GM10248 (cell line): ENCODE measurements around the gene EFCAB12.

ENCODE experiments used
- CTCF ChIA-PET: fragments of 300-600 bp; sonication (Branson Sonifier 250); formaldehyde crosslinking; extraction: SDS; loops from one replicate; lab custom pipeline; 2021; ENCODE audit warnings: antibody characterized with exemption; lab: Yijun Ruan, JAX
- POLR2A ChIA-PET: fragments of 350-650 bp; sonication (Branson Sonifier 250); formaldehyde crosslinking; extraction: SDS; loops from one replicate; lab custom pipeline; 2020; ENCODE audit warnings: antibody characterized with exemption; lab: Yijun Ruan, JAX
- DNase-seq: peaks from one replicate; pipeline ENCODE4 v3.0.0; 2012; ENCODE audit errors: extremely low spot score
- CTCF ChIP-seq: IDR thresholded peaks from 2 replicates; pipeline ENCODE4 v1.5.1; 2012; ENCODE audit warnings: mild to moderate bottlenecking, low read depth; ENCODE audit errors: extremely low read depth, missing control alignments, control extremely low read depth

The EFCAB12 gene

GRCh38 chr3:129449279-129450115 lies 21.1 kb upstream of the EFCAB12 start:
- TF ChIP-seq CTCF = no peak
- ChIA-PET CTCF (no interaction called here), POLR2A (no interaction called here)
- DNase-seq = no peak

GRCh38 chr3:129448186-129448895 lies 19.9 kb upstream of the EFCAB12 start:
- no peak for TF ChIP-seq CTCF
- no peak for DNase-seq
- ChIA-PET CTCF (interaction anchor here (1.0 kb wide), 1 partner anchor 65 kb away, joined by 3 read pairs; no protein-coding TSS in a partner anchor), POLR2A (no interaction called here)

GRCh38 chr3:129446926-129447325 lies 18.5 kb upstream of the EFCAB12 start:
- no peak for DNase-seq
- ChIA-PET CTCF (interaction anchor here (1.7 kb wide), 1 partner anchor 17 kb away, joined by 3 read pairs; no protein-coding TSS in a partner anchor), POLR2A (no interaction called here)
- no peak for TF ChIP-seq CTCF

DNA sequence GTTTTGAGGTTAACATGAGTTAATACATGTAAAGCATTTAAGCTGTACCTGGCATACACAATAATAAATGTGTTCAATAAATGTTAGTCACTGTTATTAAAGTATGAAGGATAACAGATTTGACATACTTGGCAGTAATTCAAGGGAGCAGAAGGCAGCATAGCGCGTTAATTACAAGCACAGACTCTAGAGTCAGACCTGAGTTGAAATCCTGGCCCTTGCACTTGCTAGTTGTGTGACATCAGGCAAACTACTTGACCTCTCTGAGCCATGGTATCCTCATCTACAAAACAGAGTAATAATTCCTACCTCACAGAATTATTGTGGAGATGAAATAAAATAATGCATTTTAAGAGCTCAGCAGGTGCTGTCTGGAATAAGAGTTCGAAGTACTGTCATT lies 17.0 kb upstream of the EFCAB12 start:
- ChIA-PET POLR2A (no interaction called here), CTCF (interaction anchor here (0.9 to 1.7 kb wide), 3 partner anchors 10 to 23 kb away, joined by 3 to 4 read pairs (median 4); no protein-coding TSS in a partner anchor)
- TF ChIP-seq CTCF = no peak
- DNase-seq = no peak

GRCh38 chr3:129442947-129443346 lies 14.5 kb upstream of the EFCAB12 start:
- no peak for TF ChIP-seq CTCF
- ChIA-PET CTCF (interaction anchor here (1.6 to 4.6 kb wide), 2 partner anchors 47 to 59 kb away, joined by 4 to 17 read pairs; no protein-coding TSS in a partner anchor), POLR2A (interaction anchor here (0.7 kb wide), 1 partner anchor 43 kb away, joined by 4 read pairs; no protein-coding TSS in a partner anchor)
- DNase-seq = no peak

DNA sequence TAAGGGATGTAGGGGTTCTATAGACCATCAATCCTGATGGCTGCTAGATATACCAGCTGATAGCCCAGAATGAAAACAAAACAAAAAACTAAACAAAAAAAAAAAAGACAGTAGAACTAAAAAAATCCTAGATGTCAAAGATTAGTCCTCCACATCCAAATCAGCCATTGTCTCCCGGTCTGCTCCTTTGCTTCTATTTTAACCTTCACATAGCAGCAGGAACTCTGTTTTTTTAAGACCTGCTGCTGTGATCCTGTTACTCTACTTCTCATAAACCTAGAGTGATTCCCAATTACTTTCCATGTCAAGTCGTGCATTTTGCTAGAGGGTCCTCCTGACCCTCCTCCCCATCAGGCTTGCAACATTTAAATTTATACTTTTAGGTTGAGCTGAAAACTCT lies 14.1 kb upstream of the EFCAB12 start:
- POLR2A ChIA-PET = interaction anchor here (0.7 kb wide), 1 partner anchor 43 kb away, joined by 4 read pairs; no protein-coding TSS in a partner anchor
- CTCF ChIA-PET = interaction anchor here (1.6 to 4.6 kb wide), 2 partner anchors 47 to 59 kb away, joined by 4 to 17 read pairs; no protein-coding TSS in a partner anchor
- DNase-seq = no peak
- TF ChIP-seq CTCF = no peak
